ENCODE results near the gene PYGB.

GRCh38 chr20:25297141-25297905 is 49.4 kb downstream of the PYGB start:
- TF ChIP-seq ZNF830 (tag by site-specific recombination; IDR thresholded peaks at IDR 0.05; ENCODE audit: low read depth) (no peak), ZNF174 (tag by site-specific recombination; IDR thresholded peaks at IDR 0.05) (no peak), ZNF157 (tag by site-specific recombination; IDR thresholded peaks at IDR 0.05) (no peak), CTCF (tag by site-specific recombination; IDR thresholded peaks at IDR 0.05) (no peak)
- TF ChIP-seq, protein P1, sequence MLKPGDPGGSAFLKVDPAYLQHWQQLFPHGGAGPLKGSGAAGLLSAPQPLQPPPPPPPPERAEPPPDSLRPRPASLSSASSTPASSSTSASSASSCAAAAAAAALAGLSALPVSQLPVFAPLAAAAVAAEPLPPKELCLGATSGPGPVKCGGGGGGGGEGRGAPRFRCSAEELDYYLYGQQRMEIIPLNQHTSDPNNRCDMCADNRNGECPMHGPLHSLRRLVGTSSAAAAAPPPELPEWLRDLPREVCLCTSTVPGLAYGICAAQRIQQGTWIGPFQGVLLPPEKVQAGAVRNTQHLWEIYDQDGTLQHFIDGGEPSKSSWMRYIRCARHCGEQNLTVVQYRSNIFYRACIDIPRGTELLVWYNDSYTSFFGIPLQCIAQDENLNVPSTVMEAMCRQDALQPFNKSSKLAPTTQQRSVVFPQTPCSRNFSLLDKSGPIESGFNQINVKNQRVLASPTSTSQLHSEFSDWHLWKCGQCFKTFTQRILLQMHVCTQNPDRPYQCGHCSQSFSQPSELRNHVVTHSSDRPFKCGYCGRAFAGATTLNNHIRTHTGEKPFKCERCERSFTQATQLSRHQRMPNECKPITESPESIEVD (tag by site-specific recombination; IDR thresholded peaks at IDR 0.05), result no peak
- TF ChIP-seq, protein P2, sequence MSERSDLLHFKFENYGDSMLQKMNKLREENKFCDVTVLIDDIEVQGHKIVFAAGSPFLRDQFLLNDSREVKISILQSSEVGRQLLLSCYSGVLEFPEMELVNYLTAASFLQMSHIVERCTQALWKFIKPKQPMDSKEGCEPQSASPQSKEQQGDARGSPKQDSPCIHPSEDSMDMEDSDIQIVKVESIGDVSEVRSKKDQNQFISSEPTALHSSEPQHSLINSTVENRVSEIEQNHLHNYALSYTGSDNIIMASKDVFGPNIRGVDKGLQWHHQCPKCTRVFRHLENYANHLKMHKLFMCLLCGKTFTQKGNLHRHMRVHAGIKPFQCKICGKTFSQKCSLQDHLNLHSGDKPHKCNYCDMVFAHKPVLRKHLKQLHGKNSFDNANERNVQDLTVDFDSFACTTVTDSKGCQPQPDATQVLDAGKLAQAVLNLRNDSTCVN (tag by site-specific recombination; optimal IDR thresholded peaks at IDR 0.05), result no peak
